ENCODE results near the gene GMPS. TPM values are rescaled to one million over a fixed set of nuclear protein-coding genes. Genes with fewer than 3 reads are reported as not detected.
"Not testable (repeated sequence)": the region's sequence is repeated elsewhere in the genome, so short reads cannot be mapped to it uniquely, and the experiment has no call there.

Gene GMPS
- total and polyA plus RNA-seq, 9 donors: 32.0 to 54.4 (median 42.9) TPM

DNA sequence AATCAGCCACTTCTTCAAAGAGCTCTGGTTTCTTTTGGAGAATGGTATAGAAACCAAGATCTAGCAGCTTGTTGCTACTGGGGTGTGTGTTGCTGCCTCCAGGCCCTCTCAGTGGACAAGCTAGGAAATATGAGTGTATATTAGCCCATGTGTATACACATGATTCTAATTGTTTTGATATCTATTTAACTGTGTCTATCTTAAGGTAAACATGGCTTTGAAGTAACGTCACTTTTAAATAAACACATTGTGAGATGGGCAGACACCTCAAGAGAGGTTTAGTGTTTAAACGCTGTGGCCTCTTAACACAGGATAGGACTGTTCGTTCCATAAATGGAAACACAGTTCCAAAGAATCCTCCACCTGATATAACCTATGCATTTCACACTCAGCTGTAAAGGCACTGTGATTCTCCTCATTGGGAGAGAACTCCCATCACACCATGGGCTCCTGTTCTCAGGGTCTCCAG is 87.0 kb downstream of the GMPS start:
- H3K27ac ChIP-seq (ENCODE audit: low read length): no peak overlapping the region
- no CpG with 5 or more reads among the region's 3 CpGs for WGBS (ENCODE audit: insufficient coverage)

DNA sequence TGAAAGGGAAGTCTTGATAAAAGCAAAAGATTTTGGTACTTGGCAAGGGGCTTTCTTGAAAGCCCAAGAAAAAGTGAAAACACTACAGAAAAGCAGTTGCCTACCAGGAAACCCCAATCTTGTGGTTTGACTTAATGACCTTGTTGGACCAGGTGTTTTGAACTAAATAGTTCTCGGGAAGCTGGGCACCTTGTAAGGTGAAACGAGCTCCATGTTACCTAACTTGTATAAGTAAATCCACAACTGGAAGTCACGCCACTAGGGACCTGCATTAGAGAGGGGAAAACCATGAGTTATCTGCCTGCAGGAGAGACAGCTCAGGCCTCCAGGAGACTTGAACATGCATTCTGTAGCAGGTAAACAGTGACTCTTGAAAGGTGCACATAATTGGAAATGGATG is 88.2 kb downstream of the GMPS start:
- Histone ChIP-seq H3K27ac (ENCODE audit: low read length) (no peak overlapping the region), H3K27me3 (ENCODE audit: control insufficient read depth, insufficient read depth, low read length) (no peaks in the 10 kb centered on the region), H3K36me3 (ENCODE audit: control insufficient read depth, insufficient read depth, low read length) (no peaks in the 10 kb centered on the region), H3K4me1 (ENCODE audit: control insufficient read depth, insufficient read depth, low read length) (no peaks in the 10 kb centered on the region), H3K4me3 (ENCODE audit: low read length) (no peak overlapping the region), H3K9me3 (replicated peaks; ENCODE audit: control insufficient read depth, low read depth, low read length) (no peaks in the 10 kb centered on the region)
- no peak for DNase-seq
- 72% methylated on average over 3 of the region's 3 CpGs for WGBS (ENCODE audit: insufficient coverage)

More for the DNA sequence above, 87.0 kb downstream of the GMPS start:
- Histone ChIP-seq H3K9me3 (replicated peaks; ENCODE audit: control insufficient read depth, low read depth, low read length) (no peaks in the 10 kb centered on the region), H3K27me3 (ENCODE audit: control insufficient read depth, insufficient read depth, low read length) (no peaks in the 10 kb centered on the region), H3K36me3 (ENCODE audit: control insufficient read depth, insufficient read depth, low read length) (no peaks in the 10 kb centered on the region), H3K4me1 (ENCODE audit: control insufficient read depth, insufficient read depth, low read length) (no peaks in the 10 kb centered on the region), H3K4me3 (ENCODE audit: low read length) (no peak overlapping the region)
- DNase-seq: no peak

DNA sequence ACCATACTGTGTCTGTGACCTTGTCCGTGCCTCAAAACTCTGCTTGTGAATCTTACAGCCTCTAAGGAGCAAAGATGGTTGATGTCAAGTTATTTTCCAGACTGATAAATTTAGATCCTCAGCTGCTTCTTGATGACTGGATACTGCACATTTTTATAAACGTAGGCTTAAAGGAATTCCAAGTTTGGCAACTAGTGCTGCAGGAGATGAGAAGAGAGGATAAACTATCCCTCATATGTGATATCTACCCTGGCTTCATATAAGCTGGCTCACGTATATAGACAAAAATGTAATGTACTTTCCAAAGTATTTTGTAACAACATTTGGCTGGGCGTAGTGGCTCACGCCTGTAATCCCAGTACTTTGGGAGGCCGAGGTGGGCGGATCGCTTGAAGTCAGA is 89.6 kb downstream of the GMPS start:
- peak; percentile 95 for DNase-seq
- H3K9me3 ChIP-seq (replicated peaks; ENCODE audit: control insufficient read depth, low read depth, low read length): no peaks in the 10 kb centered on the region
- H3K27me3 ChIP-seq (ENCODE audit: control insufficient read depth, insufficient read depth, low read length): no peaks in the 10 kb centered on the region
- 40% methylated on average over 1 of the region's 8 CpGs for WGBS (ENCODE audit: insufficient coverage)
- no peak overlapping the region for H3K4me3 ChIP-seq (ENCODE audit: low read length)
- no peaks in the 10 kb centered on the region for H3K36me3 ChIP-seq (ENCODE audit: control insufficient read depth, insufficient read depth, low read length)
- H3K27ac ChIP-seq (ENCODE audit: low read length): peak overlapping the region; percentile 31
- H3K4me1 ChIP-seq (ENCODE audit: control insufficient read depth, insufficient read depth, low read length): no peaks in the 10 kb centered on the region

DNA sequence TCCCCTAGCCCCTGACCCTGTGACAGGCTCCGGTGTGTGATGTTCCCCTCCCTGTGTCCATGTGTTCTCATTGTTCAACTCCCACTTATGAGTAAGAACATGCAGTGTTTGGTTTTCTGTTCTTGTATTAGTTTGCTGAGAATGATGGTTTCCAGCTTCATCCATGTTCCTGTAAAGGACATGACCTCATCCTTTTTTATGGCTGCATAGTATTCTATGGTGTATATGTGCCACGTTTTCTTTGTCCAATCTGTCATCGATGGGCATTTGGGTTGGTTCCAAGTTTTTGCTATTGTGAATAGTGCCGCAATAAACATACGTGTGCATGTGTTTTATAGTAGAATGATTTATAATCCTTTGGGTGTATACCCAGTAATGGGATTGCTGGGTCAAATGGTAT is 90.6 kb downstream of the GMPS start:
- WGBS (ENCODE audit: insufficient coverage): 80% methylated on average over 1 of the region's 5 CpGs
- not testable (repeated sequence) for H3K27me3 ChIP-seq (ENCODE audit: control insufficient read depth, insufficient read depth, low read length); H3K36me3 ChIP-seq (ENCODE audit: control insufficient read depth, insufficient read depth, low read length); H3K9me3 ChIP-seq (replicated peaks; ENCODE audit: control insufficient read depth, low read depth, low read length); H3K27ac ChIP-seq (ENCODE audit: low read length); H3K4me1 ChIP-seq (ENCODE audit: control insufficient read depth, insufficient read depth, low read length); H3K4me3 ChIP-seq (ENCODE audit: low read length); DNase-seq

DNA sequence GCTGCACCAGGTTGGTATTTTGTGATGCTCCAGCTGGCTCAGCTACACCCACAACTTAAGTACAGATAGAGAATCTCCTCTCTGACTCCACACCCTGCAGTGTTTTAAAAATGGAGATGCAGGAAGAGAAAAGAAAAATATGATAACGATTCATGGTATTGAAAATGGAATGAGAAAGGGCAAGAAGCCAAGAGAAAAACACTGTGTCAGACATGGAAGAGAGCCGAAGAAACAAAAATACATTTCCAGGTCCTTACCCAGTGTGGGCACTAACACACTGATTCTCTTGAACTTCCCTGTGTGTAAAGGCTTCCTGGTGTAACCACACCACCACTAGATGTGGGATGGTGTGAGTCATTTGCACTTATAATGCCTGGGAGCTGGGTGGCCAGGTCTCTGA is 93.1 kb downstream of the GMPS start:
- no peaks in the 10 kb centered on the region for H3K27me3 ChIP-seq (ENCODE audit: control insufficient read depth, insufficient read depth, low read length)
- H3K4me1 ChIP-seq (ENCODE audit: control insufficient read depth, insufficient read depth, low read length): no peaks in the 10 kb centered on the region
- no peak overlapping the region for H3K27ac ChIP-seq (ENCODE audit: low read length)
- H3K4me3 ChIP-seq (ENCODE audit: low read length): no peak overlapping the region
- WGBS (ENCODE audit: insufficient coverage): no CpG with 5 or more reads among the region's 2 CpGs
- no peak for DNase-seq
- no peaks in the 10 kb centered on the region for H3K9me3 ChIP-seq (replicated peaks; ENCODE audit: control insufficient read depth, low read depth, low read length)
- H3K36me3 ChIP-seq (ENCODE audit: control insufficient read depth, insufficient read depth, low read length): no peaks in the 10 kb centered on the region

DNA sequence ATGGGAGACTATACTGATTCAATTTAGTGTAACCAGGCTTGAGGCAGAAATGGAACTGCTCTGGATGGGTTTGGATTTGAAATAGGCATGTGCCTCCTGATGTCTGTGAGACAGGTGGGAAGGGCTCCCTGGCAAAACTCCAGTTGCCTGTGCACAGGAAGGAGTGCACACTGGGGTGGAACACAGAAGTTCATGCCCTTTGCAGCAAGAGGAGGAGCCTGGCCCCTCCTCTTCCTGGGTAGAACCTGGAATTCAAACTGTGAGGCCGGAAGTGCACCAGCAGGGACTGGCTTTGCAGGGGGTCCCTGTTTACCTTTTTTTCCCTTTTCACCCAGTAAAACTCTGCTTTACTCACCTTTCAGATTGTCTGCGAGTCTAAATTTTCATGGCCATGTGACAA is 99.9 kb downstream of the GMPS start:
- Histone ChIP-seq H3K27me3 (ENCODE audit: control insufficient read depth, insufficient read depth, low read length) (no peaks in the 10 kb centered on the region), H3K27ac (ENCODE audit: low read length) (no peak overlapping the region), H3K4me3 (ENCODE audit: low read length) (no peak overlapping the region), H3K36me3 (ENCODE audit: control insufficient read depth, insufficient read depth, low read length) (no peaks in the 10 kb centered on the region), H3K4me1 (ENCODE audit: control insufficient read depth, insufficient read depth, low read length) (no peaks in the 10 kb centered on the region), H3K9me3 (replicated peaks; ENCODE audit: control insufficient read depth, low read depth, low read length) (peaks cover 3% of the 10 kb centered on the region)
- no peak for DNase-seq
- 73% methylated on average over 1 of the region's 2 CpGs for WGBS (ENCODE audit: insufficient coverage)

DNA sequence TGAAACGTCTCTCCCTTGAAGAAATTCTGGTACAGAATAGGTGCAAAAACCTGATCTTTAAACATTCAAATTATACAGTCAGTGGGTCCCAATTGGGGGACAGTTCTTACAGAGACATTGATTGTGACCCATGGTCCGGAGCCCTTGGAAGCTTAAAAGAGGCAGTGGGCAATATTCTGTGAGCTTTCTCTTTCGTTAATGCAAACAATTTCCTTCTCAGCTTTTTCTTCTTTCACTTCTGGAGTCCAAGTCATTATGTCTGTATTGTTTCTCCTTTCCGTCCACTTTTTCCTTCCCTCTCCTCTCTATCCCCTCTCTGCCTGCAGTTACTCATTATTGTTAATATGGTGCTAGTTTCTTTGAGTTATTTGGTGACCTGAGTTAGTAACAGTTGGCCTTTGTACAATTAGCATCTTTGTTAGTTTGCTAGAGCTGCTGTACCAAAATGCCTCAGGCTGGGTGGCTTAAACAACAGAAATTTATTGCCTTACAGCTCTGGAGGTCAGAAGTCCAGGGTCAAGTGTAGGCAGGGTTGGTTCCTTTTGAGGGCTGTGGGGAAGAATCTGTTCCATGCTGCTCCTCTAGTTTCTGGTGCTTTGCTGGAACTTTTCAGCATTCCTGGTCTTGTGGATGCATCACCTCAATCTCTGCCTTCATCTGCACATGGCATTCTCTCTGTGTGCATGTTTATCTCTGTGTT is 102.6 kb downstream of the GMPS start:
- no peak for DNase-seq
- no CpG with 5 or more reads among the region's 4 CpGs for WGBS (ENCODE audit: insufficient coverage)
- Histone ChIP-seq H3K4me1 (ENCODE audit: control insufficient read depth, insufficient read depth, low read length) (no peaks in the 10 kb centered on the region), H3K27me3 (ENCODE audit: control insufficient read depth, insufficient read depth, low read length) (no peaks in the 10 kb centered on the region), H3K27ac (ENCODE audit: low read length) (no peak overlapping the region), H3K9me3 (replicated peaks; ENCODE audit: control insufficient read depth, low read depth, low read length) (peaks cover 3% of the 10 kb centered on the region), H3K4me3 (ENCODE audit: low read length) (no peak overlapping the region), H3K36me3 (ENCODE audit: control insufficient read depth, insufficient read depth, low read length) (no peaks in the 10 kb centered on the region)

DNA sequence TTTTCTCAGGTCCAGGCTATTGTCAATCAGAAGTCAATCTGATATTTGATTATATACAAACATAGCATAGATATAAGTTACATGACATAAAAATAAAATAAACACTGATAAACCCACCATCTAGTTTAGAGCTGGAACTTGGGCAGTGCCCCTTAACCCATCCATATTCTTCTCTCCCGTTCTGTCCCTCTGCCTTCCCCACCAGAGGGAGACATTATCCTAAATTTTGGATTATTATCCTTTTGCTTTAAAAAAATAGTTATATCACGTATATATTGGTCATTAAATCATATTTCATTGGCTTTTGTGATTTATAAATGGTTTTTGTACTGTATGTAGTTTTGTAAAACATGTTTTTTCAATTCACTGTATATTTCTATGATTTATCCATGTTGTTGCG is 107.9 kb downstream of the GMPS start:
- DNase-seq: no peak

DNA sequence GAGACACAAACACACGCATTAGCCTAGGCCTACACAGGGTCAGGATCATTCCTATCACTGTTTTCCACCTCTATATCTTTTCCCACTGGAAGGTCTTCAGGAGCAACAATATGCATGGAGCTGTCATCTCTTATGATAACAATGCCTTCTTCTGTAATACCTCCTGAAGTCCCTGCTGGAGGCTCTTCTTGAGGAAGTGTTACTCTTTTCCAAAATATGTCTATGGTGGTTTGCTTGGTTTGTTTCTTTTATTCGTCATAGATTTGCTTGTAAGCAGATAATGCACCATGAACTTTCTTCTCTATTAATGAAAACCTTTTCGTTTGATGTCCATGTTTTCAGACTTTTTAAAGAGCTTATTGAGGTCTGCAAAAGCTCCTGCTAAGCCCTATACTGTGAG is 109.3 kb downstream of the GMPS start:
- no peak for DNase-seq
- WGBS (ENCODE audit: insufficient coverage): 100% methylated on average over 1 of the region's 3 CpGs
- Histone ChIP-seq H3K4me1 (ENCODE audit: control insufficient read depth, insufficient read depth, low read length) (no peaks in the 10 kb centered on the region), H3K9me3 (replicated peaks; ENCODE audit: control insufficient read depth, low read depth, low read length) (no peaks in the 10 kb centered on the region), H3K36me3 (ENCODE audit: control insufficient read depth, insufficient read depth, low read length) (no peaks in the 10 kb centered on the region), H3K27ac (ENCODE audit: low read length) (no peak overlapping the region), H3K27me3 (ENCODE audit: control insufficient read depth, insufficient read depth, low read length) (no peaks in the 10 kb centered on the region), H3K4me3 (ENCODE audit: low read length) (no peak overlapping the region)

More for the DNA sequence above, 107.9 kb downstream of the GMPS start:
- H3K9me3 ChIP-seq (replicated peaks; ENCODE audit: control insufficient read depth, low read depth, low read length): no peaks in the 10 kb centered on the region
- H3K4me1 ChIP-seq (ENCODE audit: control insufficient read depth, insufficient read depth, low read length): no peaks in the 10 kb centered on the region
- no CpG with 5 or more reads among the region's 3 CpGs for WGBS (ENCODE audit: insufficient coverage)
- H3K27me3 ChIP-seq (ENCODE audit: control insufficient read depth, insufficient read depth, low read length): no peaks in the 10 kb centered on the region
- no peak overlapping the region for H3K4me3 ChIP-seq (ENCODE audit: low read length)
- H3K27ac ChIP-seq (ENCODE audit: low read length): no peak overlapping the region
- H3K36me3 ChIP-seq (ENCODE audit: control insufficient read depth, insufficient read depth, low read length): no peaks in the 10 kb centered on the region

DNA sequence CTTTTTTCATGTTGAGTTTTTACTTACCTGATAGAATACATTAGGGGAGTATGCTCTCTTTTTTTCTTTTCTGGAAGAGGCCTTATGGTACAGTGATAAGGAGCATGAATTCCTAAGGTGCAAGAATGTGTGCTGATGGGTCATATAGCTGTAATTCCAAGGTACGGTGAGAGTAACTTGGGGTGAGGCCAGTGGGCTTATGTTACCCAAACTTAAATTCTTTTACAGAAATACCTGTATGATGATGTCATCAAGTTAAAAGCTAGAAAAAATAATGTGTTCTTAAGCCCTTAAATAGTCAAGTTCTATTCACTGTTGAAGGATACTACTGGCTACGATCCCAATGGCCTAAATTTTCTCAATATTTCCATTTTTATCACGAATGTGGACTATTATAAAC is 111.2 kb downstream of the GMPS start:
- Histone ChIP-seq H3K27ac (ENCODE audit: low read length) (no peak overlapping the region), H3K36me3 (ENCODE audit: control insufficient read depth, insufficient read depth, low read length) (no peaks in the 10 kb centered on the region), H3K27me3 (ENCODE audit: control insufficient read depth, insufficient read depth, low read length) (no peaks in the 10 kb centered on the region), H3K4me1 (ENCODE audit: control insufficient read depth, insufficient read depth, low read length) (no peaks in the 10 kb centered on the region), H3K9me3 (replicated peaks; ENCODE audit: control insufficient read depth, low read depth, low read length) (no peaks in the 10 kb centered on the region), H3K4me3 (ENCODE audit: low read length) (no peak overlapping the region)
- WGBS (ENCODE audit: insufficient coverage): no CpG with 5 or more reads among the region's 3 CpGs
- no peak for DNase-seq
